Liver (tissue), 9 donors: ENCODE data around the gene CCDC110. TPM values are rescaled to one million over a fixed set of nuclear protein-coding genes. Genes with fewer than 3 reads are reported as not detected.
A peak's percentile ranks its signal among the peaks of the same experiment; 100 is the strongest.

Source experiments
- DNase-seq: peaks from one replicate; pipeline ENCODE4 v3.0.0-alpha.2; 2017; ENCODE audit warnings: low spot score
- H3K27ac ChIP-seq, 2 donors: one replicate each; pipeline ENCODE4 v1.7.0; 2013; ENCODE audit warnings: inconsistent platforms in 2 of 2, low read length in 2 of 2, control low read depth in 1 of 2, low read depth in 1 of 2, mild to moderate bottlenecking in 1 of 2
- H3K27me3 ChIP-seq, 4 donors: one replicate each; pipeline versions ENCODE4 v1.6.1 to v1.7.0; 2013; ENCODE audit warnings: low read length in 3 of 4, inconsistent platforms in 1 of 4, mild to moderate bottlenecking in 1 of 4, moderate library complexity in 1 of 4; ENCODE audit not compliant: control insufficient read depth in 4 of 4, insufficient read depth in 4 of 4
- H3K36me3 ChIP-seq, 4 donors: one replicate each; pipeline versions ENCODE4 v1.6.1 to v1.7.0; 2013; ENCODE audit warnings: low read length in 3 of 4, mild to moderate bottlenecking in 3 of 4, low read depth in 1 of 4, moderate library complexity in 1 of 4; ENCODE audit not compliant: control insufficient read depth in 4 of 4, insufficient read depth in 3 of 4
- H3K4me1 ChIP-seq, 4 donors: one replicate each; pipeline versions ENCODE4 v1.6.1 to v1.7.0; 2013; ENCODE audit warnings: low read length in 3 of 4, mild to moderate bottlenecking in 3 of 4, moderate library complexity in 1 of 4; ENCODE audit not compliant: control insufficient read depth in 4 of 4, insufficient read depth in 4 of 4
- H3K4me3 ChIP-seq, 3 donors: one replicate each; pipeline versions ENCODE4 v1.6.1 to v1.7.0; 2013; ENCODE audit warnings: low read length in 3 of 3, control low read depth in 1 of 3, low read depth in 1 of 3, mild to moderate bottlenecking in 1 of 3
- H3K9ac ChIP-seq, 2 donors: one replicate each; pipeline ENCODE4 v1.7.0; 2013; ENCODE audit warnings: low read length in 2 of 2, mild to moderate bottlenecking in 2 of 2, moderate library complexity in 2 of 2, control low read depth in 1 of 2, low read depth in 1 of 2
- H3K9me3 ChIP-seq, 4 donors: one replicate each; pipeline versions ENCODE4 v1.6.1 to v1.7.0; 2013; ENCODE audit warnings: low read length in 3 of 4; ENCODE audit not compliant: control insufficient read depth in 4 of 4
- ATF3 ChIP-seq: IDR thresholded peaks from 2 replicates; pipeline ENCODE4 v1.6.1; 2016; ENCODE audit warnings: antibody characterized with exemption
- EGR1 ChIP-seq, 2 donors: IDR thresholded peaks; 2 replicates each; pipeline ENCODE4 v1.6.1; 2016 to 2018; ENCODE audit warnings: antibody characterized with exemption in 2 of 2, low read depth in 2 of 2
- FOXA2 ChIP-seq: IDR thresholded peaks from 2 replicates; pipeline ENCODE4 v1.6.1; 2016; ENCODE audit warnings: antibody characterized with exemption
- GABPA ChIP-seq, 2 donors: IDR thresholded peaks in 1 of 2; conservative IDR thresholded peaks in 1 of 2; 2 replicates each; pipeline ENCODE4 v1.6.1; 2016; ENCODE audit warnings: antibody characterized with exemption in 2 of 2, mild to moderate bottlenecking in 1 of 2, moderate library complexity in 1 of 2
- HNF4A ChIP-seq, 2 donors: conservative IDR thresholded peaks; 2 replicates each; pipeline ENCODE4 v1.6.1; 2016; ENCODE audit warnings: antibody characterized with exemption in 2 of 2, mild to moderate bottlenecking in 2 of 2
- HNF4G ChIP-seq: IDR thresholded peaks from 2 replicates; pipeline ENCODE4 v1.6.1; 2016; ENCODE audit warnings: antibody characterized with exemption
- JUND ChIP-seq, 2 donors: IDR thresholded peaks; 2 replicates each; pipeline ENCODE4 v1.6.1; 2016; ENCODE audit warnings: antibody characterized with exemption in 2 of 2
- NR2F2 ChIP-seq: IDR thresholded peaks from 2 replicates; pipeline ENCODE4 v1.6.1; 2016; ENCODE audit warnings: antibody characterized with exemption
- RXRA ChIP-seq, 2 donors: IDR thresholded peaks; 2 replicates each; pipeline ENCODE4 v1.6.1; 2017 to 2018; ENCODE audit warnings: antibody characterized with exemption in 2 of 2, mild to moderate bottlenecking in 1 of 2
- SP1 ChIP-seq: IDR thresholded peaks from 2 replicates; pipeline ENCODE4 v1.6.1; 2018; ENCODE audit warnings: antibody characterized with exemption, mild to moderate bottlenecking
- YY1 ChIP-seq: IDR thresholded peaks from 2 replicates; pipeline ENCODE4 v1.6.1; 2016; ENCODE audit warnings: antibody characterized with exemption, mild to moderate bottlenecking
- WGBS: extraction: QIAGEN DNeasy Blood & Tissue Kit; methylation state at CpG from one replicate; pipeline ENCODE4 v1.1.7; 2013; 5-methylcytosine and 5-hydroxymethylcytosine counted together
- polyA plus RNA-seq, 2 donors: library from polyadenylated mRNA; stranded (reverse) in 1 of 2; unstranded in 1 of 2; fragments of 200-250 nt in 1 of 2; fragments of >200 nt in 1 of 2; fragmentation: Nextera tagmentation in 1 of 2; extraction: Ambion mirVana in 1 of 2; gene quantifications; one replicate each; pipeline versions ENCODE4 v1.2.1 to v1.2.3, GENCODE V29; 2013 to 2015
- total RNA-seq, 2 donors: library from RNA; depleted of rRNA; stranded (reverse); fragments of >200 nt; gene quantifications; one replicate each; pipeline ENCODE4 v1.2.3, GENCODE V29; 2014
- TF ChIP-seq, protein P1 (sequence below): IDR thresholded peaks from 2 replicates; pipeline ENCODE4 v1.6.1; 2016; ENCODE audit warnings: antibody characterized with exemption
- TF ChIP-seq, protein P2 (sequence below): IDR thresholded peaks from 2 replicates; pipeline ENCODE4 v1.6.1; 2016; ENCODE audit warnings: antibody characterized with exemption, mild to moderate bottlenecking
- TF ChIP-seq, protein P3 (sequence below): fragments of 150-350 bp; IDR thresholded peaks from 2 replicates; pipeline ENCODE4 v1.5.1; 2017; ENCODE audit warnings: improper control_type of control experiment, low read depth, low read length; ENCODE audit not compliant: missing input control
- TF ChIP-seq, protein P4 (sequence below): IDR thresholded peaks from 2 replicates; pipeline ENCODE4 v1.6.1; 2016; ENCODE audit warnings: antibody characterized with exemption
- donor health status: healthy.
- donor health status: healthy.
- donor health status: healthy.
- donor health status: healthy.
- donor health status: healthy.

CCDC110 gene
- total and polyA plus RNA-seq, 4 donors: 0.45 to 1.5 (median 0.60) TPM; not detected in 1

DNA sequence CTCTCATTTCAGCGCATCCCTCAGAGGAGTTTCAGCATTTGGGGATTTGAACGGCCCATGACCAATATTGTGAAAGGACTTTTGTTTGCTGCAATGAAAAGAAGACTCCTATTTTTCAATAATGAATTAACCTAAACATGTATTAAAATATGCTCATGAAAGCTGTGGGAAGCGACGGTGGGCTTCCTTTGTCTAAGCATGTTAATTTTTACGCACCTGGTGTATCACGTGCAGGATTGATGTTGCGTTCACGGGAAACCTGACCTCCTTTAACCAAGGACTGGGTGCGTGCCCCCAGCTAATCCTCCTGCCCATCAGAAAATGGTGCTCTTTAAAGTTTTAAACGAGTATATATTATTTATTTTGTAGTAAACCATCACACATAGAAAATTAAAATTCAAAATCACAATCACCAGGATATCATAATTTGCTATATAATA is 590 bp upstream of the CCDC110 start:
- 46% methylated on average over 10 of the region's 10 CpGs for WGBS
- H3K4me1 ChIP-seq: peaks cover 2 to 10% (median 7%) of the 10 kb centered on the region in 4 donors
- peak overlapping the region in 2 of 3 donors; percentile 72 to 91 for H3K4me3 ChIP-seq
- TF ChIP-seq JUND (IDR thresholded peaks at IDR 0.05) (no peak), FOXA2 (no peak), ATF3 (no peak), GABPA (IDR thresholded peaks at IDR 0.05 in 1 of 2, conservative IDR thresholded peaks at IDR 0.05 in 1 of 2) (no peak), NR2F2 (no peak), RXRA (IDR thresholded peaks at IDR 0.05) (no peak), SP1 (no peak)
- TF ChIP-seq, protein P1, sequence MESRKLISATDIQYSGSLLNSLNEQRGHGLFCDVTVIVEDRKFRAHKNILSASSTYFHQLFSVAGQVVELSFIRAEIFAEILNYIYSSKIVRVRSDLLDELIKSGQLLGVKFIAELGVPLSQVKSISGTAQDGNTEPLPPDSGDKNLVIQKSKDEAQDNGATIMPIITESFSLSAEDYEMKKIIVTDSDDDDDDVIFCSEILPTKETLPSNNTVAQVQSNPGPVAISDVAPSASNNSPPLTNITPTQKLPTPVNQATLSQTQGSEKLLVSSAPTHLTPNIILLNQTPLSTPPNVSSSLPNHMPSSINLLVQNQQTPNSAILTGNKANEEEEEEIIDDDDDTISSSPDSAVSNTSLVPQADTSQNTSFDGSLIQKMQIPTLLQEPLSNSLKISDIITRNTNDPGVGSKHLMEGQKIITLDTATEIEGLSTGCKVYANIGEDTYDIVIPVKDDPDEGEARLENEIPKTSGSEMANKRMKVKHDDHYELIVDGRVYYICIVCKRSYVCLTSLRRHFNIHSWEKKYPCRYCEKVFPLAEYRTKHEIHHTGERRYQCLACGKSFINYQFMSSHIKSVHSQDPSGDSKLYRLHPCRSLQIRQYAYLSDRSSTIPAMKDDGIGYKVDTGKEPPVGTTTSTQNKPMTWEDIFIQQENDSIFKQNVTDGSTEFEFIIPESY: no peak
- TF ChIP-seq, protein P2, sequence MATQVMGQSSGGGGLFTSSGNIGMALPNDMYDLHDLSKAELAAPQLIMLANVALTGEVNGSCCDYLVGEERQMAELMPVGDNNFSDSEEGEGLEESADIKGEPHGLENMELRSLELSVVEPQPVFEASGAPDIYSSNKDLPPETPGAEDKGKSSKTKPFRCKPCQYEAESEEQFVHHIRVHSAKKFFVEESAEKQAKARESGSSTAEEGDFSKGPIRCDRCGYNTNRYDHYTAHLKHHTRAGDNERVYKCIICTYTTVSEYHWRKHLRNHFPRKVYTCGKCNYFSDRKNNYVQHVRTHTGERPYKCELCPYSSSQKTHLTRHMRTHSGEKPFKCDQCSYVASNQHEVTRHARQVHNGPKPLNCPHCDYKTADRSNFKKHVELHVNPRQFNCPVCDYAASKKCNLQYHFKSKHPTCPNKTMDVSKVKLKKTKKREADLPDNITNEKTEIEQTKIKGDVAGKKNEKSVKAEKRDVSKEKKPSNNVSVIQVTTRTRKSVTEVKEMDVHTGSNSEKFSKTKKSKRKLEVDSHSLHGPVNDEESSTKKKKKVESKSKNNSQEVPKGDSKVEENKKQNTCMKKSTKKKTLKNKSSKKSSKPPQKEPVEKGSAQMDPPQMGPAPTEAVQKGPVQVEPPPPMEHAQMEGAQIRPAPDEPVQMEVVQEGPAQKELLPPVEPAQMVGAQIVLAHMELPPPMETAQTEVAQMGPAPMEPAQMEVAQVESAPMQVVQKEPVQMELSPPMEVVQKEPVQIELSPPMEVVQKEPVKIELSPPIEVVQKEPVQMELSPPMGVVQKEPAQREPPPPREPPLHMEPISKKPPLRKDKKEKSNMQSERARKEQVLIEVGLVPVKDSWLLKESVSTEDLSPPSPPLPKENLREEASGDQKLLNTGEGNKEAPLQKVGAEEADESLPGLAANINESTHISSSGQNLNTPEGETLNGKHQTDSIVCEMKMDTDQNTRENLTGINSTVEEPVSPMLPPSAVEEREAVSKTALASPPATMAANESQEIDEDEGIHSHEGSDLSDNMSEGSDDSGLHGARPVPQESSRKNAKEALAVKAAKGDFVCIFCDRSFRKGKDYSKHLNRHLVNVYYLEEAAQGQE: no peak
- TF ChIP-seq, protein P3, sequence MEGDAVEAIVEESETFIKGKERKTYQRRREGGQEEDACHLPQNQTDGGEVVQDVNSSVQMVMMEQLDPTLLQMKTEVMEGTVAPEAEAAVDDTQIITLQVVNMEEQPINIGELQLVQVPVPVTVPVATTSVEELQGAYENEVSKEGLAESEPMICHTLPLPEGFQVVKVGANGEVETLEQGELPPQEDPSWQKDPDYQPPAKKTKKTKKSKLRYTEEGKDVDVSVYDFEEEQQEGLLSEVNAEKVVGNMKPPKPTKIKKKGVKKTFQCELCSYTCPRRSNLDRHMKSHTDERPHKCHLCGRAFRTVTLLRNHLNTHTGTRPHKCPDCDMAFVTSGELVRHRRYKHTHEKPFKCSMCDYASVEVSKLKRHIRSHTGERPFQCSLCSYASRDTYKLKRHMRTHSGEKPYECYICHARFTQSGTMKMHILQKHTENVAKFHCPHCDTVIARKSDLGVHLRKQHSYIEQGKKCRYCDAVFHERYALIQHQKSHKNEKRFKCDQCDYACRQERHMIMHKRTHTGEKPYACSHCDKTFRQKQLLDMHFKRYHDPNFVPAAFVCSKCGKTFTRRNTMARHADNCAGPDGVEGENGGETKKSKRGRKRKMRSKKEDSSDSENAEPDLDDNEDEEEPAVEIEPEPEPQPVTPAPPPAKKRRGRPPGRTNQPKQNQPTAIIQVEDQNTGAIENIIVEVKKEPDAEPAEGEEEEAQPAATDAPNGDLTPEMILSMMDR: no peak
- TF ChIP-seq, protein P4, sequence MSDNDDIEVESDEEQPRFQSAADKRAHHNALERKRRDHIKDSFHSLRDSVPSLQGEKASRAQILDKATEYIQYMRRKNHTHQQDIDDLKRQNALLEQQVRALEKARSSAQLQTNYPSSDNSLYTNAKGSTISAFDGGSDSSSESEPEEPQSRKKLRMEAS: no peak
- H3K9ac ChIP-seq: no peak overlapping the region
- no peaks in the 10 kb centered on the region for H3K9me3 ChIP-seq
- DNase-seq: no peak
- no peak overlapping the region for H3K27ac ChIP-seq
- H3K27me3 ChIP-seq: no peaks in the 10 kb centered on the region
- no peaks in the 10 kb centered on the region for H3K36me3 ChIP-seq

DNA sequence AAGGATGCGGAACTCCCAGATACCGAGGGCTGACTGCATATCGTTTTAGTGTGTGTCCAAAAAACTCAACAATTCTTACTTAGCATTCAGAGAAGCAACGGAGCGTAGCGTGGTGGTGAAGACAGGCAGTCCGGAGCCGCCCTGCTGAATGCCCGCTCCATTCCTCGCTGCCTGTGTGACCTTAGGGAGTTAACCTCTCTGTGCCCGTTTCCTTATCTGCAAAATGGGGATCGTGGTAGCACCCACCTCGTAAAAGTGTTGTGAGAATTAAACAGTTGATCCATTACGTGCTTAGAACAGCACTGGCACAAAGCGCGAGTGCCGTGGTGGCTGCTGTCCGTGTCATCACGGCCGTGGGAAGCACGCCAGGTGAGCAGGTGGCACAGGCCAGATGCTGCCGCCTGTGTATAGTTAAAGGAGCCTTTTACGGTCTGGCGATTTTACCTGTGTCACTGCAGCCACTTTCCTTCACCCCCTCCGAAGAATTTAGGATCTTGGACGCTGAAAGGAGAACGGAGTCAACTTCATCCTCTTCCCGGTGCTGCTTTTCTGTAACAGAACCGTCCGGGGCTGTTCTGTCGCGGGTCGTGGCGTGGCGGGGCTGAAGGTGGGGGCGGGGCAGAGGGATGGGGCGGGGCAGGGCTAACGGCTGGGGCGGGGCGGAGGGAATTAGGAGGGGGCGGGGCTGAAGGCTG is 885 bp downstream of the CCDC110 start:
- H3K4me3 ChIP-seq: peak overlapping the region; percentile 70 to 91 (median 78)
- H3K27me3 ChIP-seq: no peaks in the 10 kb centered on the region
- peak overlapping the region; percentile 53 to 66 for H3K27ac ChIP-seq
- H3K9me3 ChIP-seq: no peaks in the 10 kb centered on the region
- H3K36me3 ChIP-seq: no peaks in the 10 kb centered on the region
- DNase-seq: no peak
- peaks cover 2 to 10% (median 7%) of the 10 kb centered on the region in 4 donors for H3K4me1 ChIP-seq
- H3K9ac ChIP-seq: peak overlapping the region; percentile 65 to 77
- 7% methylated on average over 41 of the region's 41 CpGs for WGBS
- TF ChIP-seq YY1: no peak
- TF ChIP-seq, protein P1: no peak
- TF ChIP-seq EGR1 (IDR thresholded peaks at IDR 0.05; ENCODE audit: low read depth in 2 of 2): no peak
- no peak for TF ChIP-seq HNF4A (conservative IDR thresholded peaks at IDR 0.05)
- no peak for TF ChIP-seq FOXA2
- TF ChIP-seq JUND (IDR thresholded peaks at IDR 0.05): no peak
- no peak for TF ChIP-seq ATF3
- TF ChIP-seq RXRA (IDR thresholded peaks at IDR 0.05): no peak
- TF ChIP-seq, protein P3: no peak
- no peak for TF ChIP-seq NR2F2
- no peak for TF ChIP-seq HNF4G
